MM.1S (cell line): ENCODE results near the gene DNAJC22.

ENCODE experiments used
- DNase-seq: peaks from one replicate; pipeline ENCODE4 v3.0.0-alpha.2; 2015
- H2AFZ ChIP-seq: fragments of 300-600 bp; sonication (generic); 2 replicates; pipeline ENCODE4 v1.6.0; 2016; ENCODE audit warnings: antibody characterized with exemption, low read length
- H3F3A ChIP-seq: fragments of 300-600 bp; sonication (generic); 2 replicates; pipeline ENCODE4 v1.6.1; 2016; ENCODE audit warnings: mild to moderate bottlenecking, antibody characterized with exemption, low read length, moderate library complexity, mixed read lengths; ENCODE audit not compliant: insufficient read depth
- H3K27ac ChIP-seq: fragments of 300-600 bp; sonication (generic); 2 replicates; pipeline ENCODE4 v1.5.1; 2016; ENCODE audit warnings: mild to moderate bottlenecking, low read length
- H3K27me3 ChIP-seq: fragments of 300-600 bp; sonication (generic); replicated peaks from 2 replicates; pipeline ENCODE4 v1.6.0; 2016; ENCODE audit warnings: low read length; ENCODE audit not compliant: insufficient read depth
- H3K36me3 ChIP-seq: fragments of 300-600 bp; sonication (generic); replicated peaks from 2 replicates; pipeline ENCODE4 v1.6.1; 2016; ENCODE audit warnings: mild to moderate bottlenecking, low read length, mixed read lengths; ENCODE audit not compliant: insufficient read depth
- H3K4me1 ChIP-seq: fragments of 300-600 bp; sonication (generic); 2 replicates; pipeline ENCODE4 v1.6.1; 2016; ENCODE audit warnings: low read length, mixed read lengths
- H3K4me2 ChIP-seq: fragments of 300-600 bp; sonication (generic); 2 replicates; pipeline ENCODE4 v1.6.0; 2016; ENCODE audit warnings: low read depth, low read length
- H3K4me3 ChIP-seq: fragments of 300-600 bp; sonication (generic); 2 replicates; pipeline ENCODE4 v1.5.1; 2016; ENCODE audit warnings: low read length, mixed read lengths
- H3K79me2 ChIP-seq: fragments of 300-600 bp; sonication (generic); 2 replicates; pipeline ENCODE4 v1.6.1; 2016; ENCODE audit warnings: mixed run types, low read length, mixed read lengths
- H3K9ac ChIP-seq: fragments of 300-600 bp; sonication (generic); 2 replicates; pipeline ENCODE4 v1.6.1; 2016; ENCODE audit warnings: low read length, mixed read lengths
- H3K9me2 ChIP-seq: fragments of 300-600 bp; sonication (generic); replicated peaks from 2 replicates; pipeline ENCODE4 v1.6.1; 2016; ENCODE audit warnings: mild to moderate bottlenecking, low read length, mixed read lengths; ENCODE audit not compliant: insufficient read depth
- H3K9me3 ChIP-seq: fragments of 300-600 bp; sonication (generic); replicated peaks from 2 replicates; pipeline ENCODE4 v1.6.1; 2016; ENCODE audit warnings: mild to moderate bottlenecking, low read length, mixed read lengths; ENCODE audit not compliant: insufficient read depth
- H4K20me1 ChIP-seq: fragments of 300-600 bp; sonication (generic); 2 replicates; pipeline ENCODE4 v1.6.1; 2016; ENCODE audit warnings: mild to moderate bottlenecking, low read length, moderate library complexity, mixed read lengths; ENCODE audit not compliant: insufficient read depth
- EZH2 ChIP-seq: fragments of 300-600 bp; sonication (generic); optimal IDR thresholded peaks from 2 replicates; pipeline ENCODE3; 2017; ENCODE audit warnings: low read depth, mild to moderate bottlenecking, antibody characterized with exemption, low read length, mixed read lengths
- EZH2phosphoT487 ChIP-seq: fragments of 300-600 bp; sonication (generic); IDR thresholded peaks from 2 replicates; pipeline ENCODE4 v1.6.1; 2018; ENCODE audit warnings: antibody characterized with exemption, low read length
- TF ChIP-seq, protein P1 (sequence below): fragments of 300-600 bp; sonication (generic); IDR thresholded peaks from 2 replicates; pipeline ENCODE4 v1.5.1; 2016; ENCODE audit warnings: antibody characterized with exemption, low read length, mixed read lengths

Gene DNAJC22

DNA sequence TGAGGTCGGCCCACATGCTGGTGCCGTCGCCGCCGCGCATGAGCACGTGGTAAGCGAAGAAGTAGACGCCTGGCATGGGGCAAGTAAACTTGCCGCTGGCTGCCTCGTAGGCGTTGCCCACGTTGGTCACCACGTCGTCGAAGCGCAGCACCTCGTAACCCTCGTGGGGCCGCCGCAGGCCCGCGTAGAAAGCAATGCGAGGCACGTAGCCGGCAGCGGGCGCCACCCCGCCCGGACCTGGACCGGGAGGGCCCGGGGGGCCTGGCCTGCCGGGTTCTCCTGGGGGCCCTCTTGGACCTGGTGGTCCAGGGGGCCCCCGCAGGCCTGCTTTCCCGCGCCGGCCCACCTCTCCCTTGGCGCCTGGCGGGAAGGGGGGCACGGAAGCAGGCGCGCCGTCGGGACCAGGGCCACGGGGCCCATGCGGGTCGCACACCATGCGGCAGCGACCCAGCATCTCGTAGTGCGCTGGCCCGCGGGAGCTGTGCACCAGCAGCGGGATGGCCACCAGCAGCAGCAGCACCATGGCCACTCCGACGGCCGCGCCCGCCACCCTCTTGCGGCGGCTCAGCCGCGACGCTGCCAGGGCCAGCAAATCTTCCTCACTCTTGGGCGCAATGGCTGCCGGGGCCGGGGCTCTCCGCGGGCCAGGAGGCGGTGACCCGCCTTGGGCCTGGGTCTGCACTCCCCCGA is 10.6 kb upstream of the DNAJC22 start:
- Histone ChIP-seq H3K27ac (no peak overlapping the region), H3K9me2 (no peaks in the 10 kb centered on the region), H3K4me1 (no peaks in the 10 kb centered on the region), H4K20me1 (no peaks in the 10 kb centered on the region), H3K4me2 (0 out of 2 replicates have a peak overlapping the region, but pooled peaks have one; percentile 94), H3K79me2 (no peaks in the 10 kb centered on the region), H3K9me3 (no peaks in the 10 kb centered on the region), H3K9ac (no peak overlapping the region), H3K4me3 (no peak overlapping the region), H3K27me3 (peaks cover 46% of the 10 kb centered on the region), H3K36me3 (no peaks in the 10 kb centered on the region), H3F3A (peaks cover 16% of the 10 kb centered on the region), H2AFZ (no peak overlapping the region)
- no peak for DNase-seq
- no peak for TF ChIP-seq EZH2
- no peak for TF ChIP-seq EZH2phosphoT487
- TF ChIP-seq, protein P1, sequence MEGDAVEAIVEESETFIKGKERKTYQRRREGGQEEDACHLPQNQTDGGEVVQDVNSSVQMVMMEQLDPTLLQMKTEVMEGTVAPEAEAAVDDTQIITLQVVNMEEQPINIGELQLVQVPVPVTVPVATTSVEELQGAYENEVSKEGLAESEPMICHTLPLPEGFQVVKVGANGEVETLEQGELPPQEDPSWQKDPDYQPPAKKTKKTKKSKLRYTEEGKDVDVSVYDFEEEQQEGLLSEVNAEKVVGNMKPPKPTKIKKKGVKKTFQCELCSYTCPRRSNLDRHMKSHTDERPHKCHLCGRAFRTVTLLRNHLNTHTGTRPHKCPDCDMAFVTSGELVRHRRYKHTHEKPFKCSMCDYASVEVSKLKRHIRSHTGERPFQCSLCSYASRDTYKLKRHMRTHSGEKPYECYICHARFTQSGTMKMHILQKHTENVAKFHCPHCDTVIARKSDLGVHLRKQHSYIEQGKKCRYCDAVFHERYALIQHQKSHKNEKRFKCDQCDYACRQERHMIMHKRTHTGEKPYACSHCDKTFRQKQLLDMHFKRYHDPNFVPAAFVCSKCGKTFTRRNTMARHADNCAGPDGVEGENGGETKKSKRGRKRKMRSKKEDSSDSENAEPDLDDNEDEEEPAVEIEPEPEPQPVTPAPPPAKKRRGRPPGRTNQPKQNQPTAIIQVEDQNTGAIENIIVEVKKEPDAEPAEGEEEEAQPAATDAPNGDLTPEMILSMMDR = no peak

DNA sequence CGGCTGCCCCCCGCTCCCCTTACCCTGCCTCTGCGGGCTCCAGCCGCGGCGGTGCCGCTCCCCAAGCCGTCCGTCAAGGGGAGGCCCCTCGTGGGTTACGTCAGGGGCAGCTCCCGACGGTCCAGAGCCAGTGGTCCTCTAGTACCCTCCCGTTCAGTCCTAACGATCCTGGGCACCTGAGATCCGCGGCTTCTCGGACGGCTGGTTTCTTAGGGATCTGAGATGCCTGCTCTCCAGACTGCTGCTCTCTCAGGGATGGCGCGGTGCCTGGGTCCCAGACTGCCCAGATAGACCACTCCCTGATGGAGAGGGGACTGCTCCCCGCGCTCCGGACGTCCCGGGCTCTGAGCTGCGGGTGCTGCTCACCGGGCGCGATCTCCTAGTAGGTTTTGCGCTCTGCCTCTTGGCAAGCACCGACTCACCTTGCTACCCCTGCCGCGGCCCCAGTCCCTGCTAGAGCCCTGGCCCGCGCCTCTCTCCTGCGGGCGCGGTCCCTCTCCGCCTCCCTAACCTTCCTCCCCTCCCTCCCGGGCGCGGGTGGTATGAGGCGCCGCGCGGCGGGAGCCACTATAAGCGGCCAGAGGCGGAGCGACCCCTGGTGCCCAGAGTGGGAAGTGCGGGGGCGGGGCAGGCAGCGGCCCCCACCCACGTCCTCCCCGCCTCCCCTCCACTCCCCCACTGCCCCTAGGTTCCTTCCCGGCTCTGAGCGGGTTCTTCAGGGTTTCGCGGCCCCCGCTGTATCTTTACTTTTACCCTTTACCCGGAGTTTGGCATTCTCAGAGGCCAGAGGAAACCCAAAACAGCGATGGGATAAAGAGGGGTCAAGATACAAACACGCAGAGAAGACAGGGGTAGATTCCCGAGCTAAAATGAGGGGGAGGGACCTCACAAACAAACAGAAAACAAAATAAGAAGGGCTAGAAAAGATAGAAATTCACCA is 9.8 kb upstream of the DNAJC22 start, which contains the start of gene C1QL4:
Gene C1QL4 (minus strand): TSS at position 544 of the 940 bp plus-strand sequence. CDS start 711 bp downstream, outside the sequence.
- Histone ChIP-seq H3K4me2 (peak within 1 kb of the TSS; percentile 94), H3K9me2 (no peaks in the 10 kb centered on the region), H3K9me3 (no peaks in the 10 kb centered on the region), H3K36me3 (no peaks in the 10 kb centered on the region), H3K9ac (no peak within 1 kb of the TSS; the same call in 1 of the 2 replicates), H3K4me1 (no peaks in the 10 kb centered on the region), H3K27ac (no peak within 1 kb of the TSS), H3K4me3 (peak within 1 kb of the TSS; percentile 55), H3K79me2 (no peaks in the 10 kb centered on the region), H2AFZ (peak within 1 kb of the TSS; percentile 56), H3F3A (peaks cover 10% of the 10 kb centered on the region), H3K27me3 (peaks cover 54% of the 10 kb centered on the region), H4K20me1 (no peaks in the 10 kb centered on the region)
- peak; percentile 71 for DNase-seq
- TF ChIP-seq, protein P1 = peak; percentile 90
- no peak for TF ChIP-seq EZH2

DNA sequence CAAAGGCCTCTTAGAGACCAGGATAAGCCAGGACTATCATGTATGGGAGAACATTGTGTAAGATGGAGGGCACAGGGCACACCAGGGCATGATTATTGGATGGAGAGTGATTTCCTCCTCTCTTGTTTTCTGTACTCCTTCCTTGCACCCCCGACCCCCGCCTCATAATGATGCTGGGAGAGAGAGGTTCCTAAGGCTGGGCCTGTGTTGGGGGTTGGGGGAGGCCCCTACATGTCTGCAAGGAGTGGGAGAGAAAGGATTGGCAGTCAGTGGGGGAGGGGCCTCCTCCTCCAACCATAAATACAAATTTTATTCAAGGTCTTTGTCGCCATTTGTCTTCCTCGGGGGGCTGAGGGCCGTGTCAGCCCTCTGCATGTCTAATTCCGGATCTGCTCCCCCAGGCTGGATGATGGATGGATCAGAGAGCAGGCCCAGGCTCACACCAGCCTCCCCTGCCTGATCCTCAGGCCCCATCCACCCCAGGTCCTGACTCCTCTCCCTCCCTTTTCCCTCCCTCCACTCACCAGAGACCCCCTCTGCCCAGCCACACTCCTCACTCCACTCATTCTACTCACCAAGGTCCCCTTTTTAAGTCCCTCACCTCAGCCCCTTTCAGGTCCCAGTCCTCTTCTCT is 7.7 kb upstream of the DNAJC22 start:
- H2AFZ ChIP-seq = no peak overlapping the region
- no peak overlapping the region for H3K4me3 ChIP-seq
- H4K20me1 ChIP-seq = no peaks in the 10 kb centered on the region
- no peaks in the 10 kb centered on the region for H3K36me3 ChIP-seq
- TF ChIP-seq EZH2phosphoT487 (no peak), EZH2 (no peak)
- TF ChIP-seq, protein P1 = no peak
- H3K4me1 ChIP-seq = peaks cover 3% of the 10 kb centered on the region; the same call in 1 of the 2 replicates
- no peaks in the 10 kb centered on the region for H3K9me2 ChIP-seq
- no peaks in the 10 kb centered on the region for H3K9me3 ChIP-seq
- no peak overlapping the region for H3K4me2 ChIP-seq
- H3K27me3 ChIP-seq = peaks cover 68% of the 10 kb centered on the region
- no peak overlapping the region for H3K27ac ChIP-seq
- no peaks in the 10 kb centered on the region for H3K79me2 ChIP-seq
- H3K9ac ChIP-seq = no peak overlapping the region
- peaks cover 6% of the 10 kb centered on the region; the same call in 1 of the 2 replicates for H3F3A ChIP-seq
- DNase-seq = no peak
